Spleen (tissue), 7 donors: Measurements from ENCODE around the gene LSAMP.

Experiments
- CTCF ChIP-seq, 11 experiments: fragments of 200-600 bp in 7 of 11; fragments of 450-650 bp in 4 of 11; sonication (generic) in 4 of 11; IDR thresholded peaks in 8 of 11; conservative IDR thresholded peaks in 3 of 11; 1 replicate in 7 of 11; 2 replicates in 4 of 11; pipeline versions ENCODE4 v1.4.0 to v1.8.0; 2016 to 2021; ENCODE audit warnings: antibody characterized with exemption in 11 of 11, inconsistent platforms in 4 of 11, mild to moderate bottlenecking in 1 of 11
- POLR2AphosphoS5 ChIP-seq, 3 donors: sonication (generic); formaldehyde crosslinking; IDR thresholded peaks; one replicate each; pipeline ENCODE4 v1.5.1; 2017; ENCODE audit warnings: antibody characterized with exemption in 3 of 3
- donor health status: DM: no; HTN: no; CAD: no; lungs with moderate emphysema.
- donor health status: DM: no; HTN: no; CAD: no.
- donor health status: DM: no; HTN: no; CAD: no.

- no peak for TF ChIP-seq CTCF (IDR thresholded peaks at IDR 0.05 in 8 of 11, conservative IDR thresholded peaks at IDR 0.05 in 3 of 11)
- no peak for TF ChIP-seq POLR2AphosphoS5 (IDR thresholded peaks at IDR 0.05)
Measured at GRCh38 chr3:116093374-116093773, 351.9 kb downstream of the LSAMP start.
